Stimulated activated CD8-positive, alpha-beta memory T cell treated with anti-CD3 and anti-CD28 coated beads, Interleukin-4, amount 100 ng/mL, for 4 hours (primary cell): ENCODE data around the gene KIF5A.
"Not testable (repeated sequence)": the region's sequence is repeated elsewhere in the genome, so short reads cannot be mapped to it uniquely, and the experiment has no call there.

ENCODE experiments used
- DNase-seq, 2 donors: peaks; one replicate each; pipeline ENCODE4 v3.0.0-alpha.2; 2020; ENCODE audit warnings: low read depth in 2 of 2, low spot score in 1 of 2

Gene KIF5A

DNA sequence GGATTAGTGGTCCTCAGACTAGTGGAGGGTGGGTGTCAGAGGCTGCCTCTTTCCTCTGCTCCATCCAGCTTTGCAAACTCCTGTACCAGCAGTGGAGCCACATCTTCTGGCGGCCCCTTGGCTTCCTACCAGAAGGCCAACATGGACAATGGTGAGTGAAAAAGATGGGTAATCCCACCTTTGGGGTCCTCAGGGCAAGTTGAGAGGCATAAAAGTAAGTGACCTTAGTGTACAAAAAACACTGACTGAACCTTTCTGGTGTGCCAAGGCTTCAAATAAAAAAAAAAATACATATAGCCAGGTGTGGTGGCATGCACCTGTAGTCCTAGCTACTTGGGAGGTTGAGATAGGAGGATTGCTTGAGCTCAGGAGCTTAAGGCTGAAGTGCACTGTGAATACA, 32.0 kb downstream of the KIF5A start:
- DNase-seq: no peak

DNA sequence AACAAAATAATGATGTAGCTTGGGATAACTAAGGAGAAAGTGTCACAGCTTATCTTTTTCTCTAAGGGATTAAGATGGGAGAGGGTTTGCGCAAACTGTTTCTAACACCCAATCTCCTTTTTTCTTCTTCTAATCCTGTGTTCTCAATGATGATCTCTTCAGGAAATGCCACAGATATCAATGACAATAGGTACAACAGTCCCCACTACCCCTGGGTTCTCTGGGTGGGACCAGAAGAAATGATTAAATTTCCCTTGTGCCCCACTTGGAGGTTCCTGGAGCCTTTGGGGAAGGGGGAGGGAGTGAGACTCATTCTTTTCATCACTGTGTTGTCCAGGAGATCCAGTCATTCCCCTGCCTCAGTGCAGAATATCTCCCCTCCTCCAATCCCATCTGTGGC, 32.6 kb downstream of the KIF5A start:
- DNase-seq: no peak

DNA sequence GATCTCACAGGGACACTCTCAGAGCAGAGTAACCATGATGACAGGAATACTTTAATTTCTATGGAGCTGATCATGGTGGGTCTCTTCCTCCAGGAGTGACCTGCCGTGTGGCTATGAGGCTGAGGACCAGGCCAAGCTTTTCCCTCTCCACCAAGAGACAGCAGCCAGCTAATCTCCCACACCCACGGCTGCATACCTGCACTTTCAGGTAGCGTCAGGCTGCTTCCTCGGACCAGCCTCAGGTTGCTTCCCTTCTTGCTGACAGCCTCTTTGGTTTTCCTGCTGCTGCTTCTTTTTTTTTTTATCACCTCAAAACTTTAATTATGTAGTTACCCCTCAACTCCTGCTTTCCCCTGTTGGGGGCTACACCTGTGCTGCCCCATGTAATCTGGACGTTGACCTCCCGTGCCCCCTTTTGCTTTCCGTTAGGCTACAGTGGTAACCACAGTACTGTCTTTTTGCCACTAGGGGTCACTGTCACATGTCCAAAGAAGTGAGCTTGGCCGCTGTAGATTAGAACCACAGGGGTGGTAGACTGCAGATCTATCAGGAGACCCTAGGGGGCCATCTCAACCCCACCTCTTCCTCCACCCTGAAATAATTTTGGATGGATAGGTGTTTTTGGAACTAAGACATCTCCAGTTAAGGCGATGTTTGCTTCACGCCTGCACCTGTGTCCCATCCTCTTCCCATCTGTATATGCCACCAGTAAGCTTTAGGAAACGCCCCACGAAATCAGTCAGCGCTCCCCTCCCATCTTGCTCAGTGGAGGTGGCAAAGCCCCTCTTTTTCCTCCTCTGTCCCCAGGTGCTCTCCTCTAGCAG, 33.4 kb downstream of the KIF5A start:
- peak; percentile 31 to 47 for DNase-seq

DNA sequence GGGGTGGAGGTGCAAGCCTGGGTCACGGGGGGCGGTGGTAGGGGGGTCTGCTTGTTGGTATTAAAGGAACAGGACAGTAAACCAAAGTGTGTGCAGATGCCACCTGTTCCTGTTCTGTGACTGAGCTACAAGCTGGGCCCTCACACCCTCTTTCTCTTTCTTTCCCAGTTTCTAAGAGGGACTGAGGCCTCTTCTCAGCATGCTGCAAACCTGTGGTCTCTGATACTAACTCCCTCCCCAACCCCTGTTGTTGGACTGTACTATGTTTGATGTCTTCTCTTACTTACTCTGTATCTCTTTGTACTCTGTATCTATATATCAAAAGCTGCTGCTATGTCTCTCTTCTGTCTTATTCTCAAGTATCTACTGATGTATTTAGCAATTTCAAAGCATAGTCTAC, 34.2 kb downstream of the KIF5A start:
- DNase-seq: no peak

DNA sequence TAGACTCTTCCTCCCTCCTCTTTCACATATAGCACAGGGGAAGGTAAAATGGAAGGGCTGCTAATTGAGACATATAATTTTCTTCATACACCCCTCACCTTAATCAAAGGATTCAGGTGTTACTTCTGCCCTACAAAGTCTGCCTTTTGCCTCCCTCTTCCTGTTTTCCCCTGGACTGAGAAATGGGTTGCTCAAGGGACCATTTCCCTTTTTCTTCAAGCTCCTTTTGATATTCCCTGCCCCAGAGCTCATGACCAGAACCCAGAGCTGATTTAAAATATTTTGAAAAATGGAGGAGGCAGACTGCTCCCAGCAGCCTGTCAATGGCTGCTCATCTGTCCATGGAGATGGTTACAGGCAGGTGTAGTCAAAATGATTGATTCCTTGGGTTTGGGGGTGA, 34.8 kb downstream of the KIF5A start:
- DNase-seq: no peak

DNA sequence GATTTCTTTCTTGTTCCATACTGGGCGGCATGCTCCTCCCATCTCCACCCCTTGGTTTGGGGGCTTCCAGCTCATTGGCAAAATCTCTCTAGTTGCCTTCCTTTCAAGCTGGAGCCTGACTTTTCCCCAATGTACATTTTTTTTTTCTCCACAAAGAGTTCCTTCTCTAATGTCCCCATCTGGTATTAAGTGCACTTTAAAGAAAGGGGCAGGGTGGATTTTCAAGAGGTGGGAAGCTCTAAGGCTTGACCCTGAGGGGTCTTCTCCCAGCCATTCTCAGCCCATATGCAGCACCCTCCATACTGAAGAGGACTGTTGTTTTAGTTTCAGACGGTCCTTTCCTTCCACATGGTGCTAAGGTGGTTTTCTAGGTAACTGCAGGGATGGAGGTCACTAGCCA, 35.3 kb downstream of the KIF5A start:
- DNase-seq: no peak

DNA sequence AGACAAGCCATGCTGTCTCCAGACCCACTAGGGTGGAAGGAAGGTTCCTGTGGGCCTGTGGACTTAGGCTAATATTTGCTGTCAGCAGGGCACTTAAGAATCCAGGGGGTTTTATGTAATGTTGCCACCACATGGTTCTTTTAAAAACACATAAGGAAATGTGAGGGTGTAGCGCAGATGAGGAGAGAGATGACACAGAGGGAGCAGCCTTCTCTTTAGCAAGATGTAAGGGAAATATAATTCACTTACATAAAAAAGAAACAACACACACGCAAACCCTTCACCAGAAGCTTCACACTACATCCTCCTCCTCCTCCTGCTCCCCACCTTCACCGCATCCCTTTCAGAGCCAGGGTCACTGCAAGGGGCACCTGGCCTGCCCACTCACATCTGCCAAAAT, 36.3 kb downstream of the KIF5A start:
- no peak for DNase-seq

DNA sequence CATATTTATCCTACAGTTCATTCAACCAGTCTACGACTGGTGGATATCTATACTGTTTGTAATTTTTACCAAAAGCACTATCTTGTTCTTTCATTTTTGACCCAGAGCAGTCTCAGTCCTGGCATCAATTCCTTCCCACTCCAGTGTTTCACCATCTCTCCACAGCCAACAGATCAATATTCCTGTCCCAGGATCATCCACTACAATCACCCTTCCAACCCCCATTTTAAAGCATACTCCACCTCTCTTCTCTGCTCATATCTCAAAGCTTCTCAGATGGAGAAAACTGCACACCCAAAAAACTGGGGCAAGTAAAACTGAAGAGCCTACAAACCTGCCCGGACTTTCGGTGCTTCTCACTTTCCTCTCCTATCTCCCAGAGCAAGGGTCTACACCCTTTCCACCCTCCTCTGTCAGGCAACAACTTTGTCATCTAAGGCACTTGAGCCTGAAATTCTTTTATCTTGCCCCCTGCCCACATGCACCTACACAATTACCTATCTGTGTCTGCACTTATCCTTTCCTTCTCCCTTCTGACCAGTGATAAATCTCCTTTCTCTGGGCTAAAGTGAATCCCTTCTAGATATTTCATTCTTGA, 37.1 kb downstream of the KIF5A start:
- DNase-seq: no peak

DNA sequence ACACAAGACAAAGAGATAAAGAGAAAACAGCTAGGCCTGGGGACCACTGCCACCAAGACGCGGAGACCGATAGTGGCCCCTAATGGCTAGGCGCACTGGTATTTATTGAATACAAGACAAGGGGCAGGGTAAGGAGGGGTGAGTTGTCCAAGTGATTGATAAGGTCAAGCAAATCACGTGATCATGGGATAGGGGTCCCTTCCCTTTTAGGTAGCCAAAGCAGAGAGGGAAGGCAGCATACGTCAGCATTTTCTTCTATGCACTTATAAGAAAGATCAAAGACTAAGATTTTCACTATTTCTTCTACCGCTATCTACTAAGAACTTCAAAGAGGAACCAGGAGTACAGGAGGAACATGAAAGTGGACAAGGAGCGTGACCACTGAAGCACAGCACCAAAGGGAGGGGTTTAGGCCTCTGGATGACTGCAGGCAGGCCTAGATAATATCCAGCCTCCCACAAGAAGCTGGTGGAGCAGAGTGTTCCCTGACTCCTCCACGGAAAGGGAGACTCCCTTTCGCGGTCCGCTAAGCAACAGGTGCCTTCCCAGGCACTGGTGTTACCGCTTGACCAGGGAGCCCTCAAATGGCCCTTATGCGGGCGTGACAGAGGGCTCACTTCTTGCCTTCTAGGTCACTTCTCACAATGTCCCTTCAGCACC, 39.2 kb downstream of the KIF5A start:
- DNase-seq: not testable (repeated sequence)

DNA sequence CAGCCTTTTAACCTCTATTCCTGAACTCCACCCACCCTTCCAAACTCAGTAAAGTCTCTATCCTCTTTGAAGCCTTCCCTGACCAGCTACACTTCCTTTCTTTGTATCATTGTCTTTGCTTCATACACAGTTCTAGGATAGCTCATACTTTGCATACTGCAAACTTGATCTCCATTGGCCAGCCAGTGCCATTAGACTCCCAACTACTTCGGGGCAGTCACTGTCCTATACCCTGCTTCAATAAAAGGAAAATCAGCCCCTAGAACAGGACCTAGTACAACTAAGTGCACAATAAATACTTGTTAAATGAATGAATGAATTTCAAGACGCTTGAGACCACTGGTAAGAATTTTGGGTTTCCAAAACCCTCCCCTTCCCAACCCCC, 40.6 kb downstream of the KIF5A start:
- DNase-seq: no peak

DNA sequence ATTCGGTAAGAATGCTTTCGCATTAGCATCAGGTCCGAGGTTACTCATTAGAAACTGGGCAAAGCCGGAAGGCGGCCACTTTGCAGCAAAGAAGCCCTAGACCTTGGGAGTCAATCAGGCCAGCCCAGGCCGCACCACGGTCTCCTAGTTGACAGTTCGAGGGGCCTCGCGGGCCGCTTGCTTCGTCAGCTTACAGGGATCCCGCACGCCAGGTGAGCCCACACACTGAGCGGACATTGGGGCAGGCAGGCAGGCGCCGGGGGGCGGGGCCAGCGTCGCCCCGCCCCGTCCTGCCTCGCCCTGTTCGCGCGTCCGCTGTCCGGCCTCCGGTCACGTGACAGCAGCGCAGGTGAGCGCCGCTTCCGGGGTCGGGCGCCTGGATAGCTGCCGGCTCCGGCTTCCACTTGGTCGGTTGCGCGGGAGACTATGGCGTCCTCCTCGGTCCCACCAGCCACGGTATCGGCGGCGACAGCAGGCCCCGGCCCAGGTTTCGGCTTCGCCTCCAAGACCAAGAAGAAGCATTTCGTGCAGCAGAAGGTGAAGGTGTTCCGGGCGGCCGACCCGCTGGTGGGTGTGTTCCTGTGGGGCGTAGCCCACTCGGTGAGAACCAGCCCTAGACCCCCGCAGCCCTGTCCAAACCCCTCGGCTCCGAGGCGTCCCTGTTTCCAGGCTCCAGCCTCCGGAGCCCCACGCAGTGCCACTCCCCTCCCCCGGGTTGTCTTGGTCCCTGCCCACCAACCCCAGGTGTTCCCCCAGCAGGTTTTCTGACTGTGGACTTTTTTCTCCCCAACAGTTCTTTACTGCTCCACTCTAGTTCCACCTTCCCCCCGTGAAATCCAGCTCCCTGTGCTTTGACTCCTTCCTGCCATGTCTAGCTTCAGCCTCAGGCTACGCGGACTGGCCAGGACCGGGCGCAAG, 41.3 kb downstream of the KIF5A start, which contains the start of gene PIP4K2C:
PIP4K2C (plus strand) TSS at position 329 of the 918 bp plus-strand sequence; CDS start at position 427, 98 bp downstream.
- DNase-seq: peak; percentile 33 to 60

DNA sequence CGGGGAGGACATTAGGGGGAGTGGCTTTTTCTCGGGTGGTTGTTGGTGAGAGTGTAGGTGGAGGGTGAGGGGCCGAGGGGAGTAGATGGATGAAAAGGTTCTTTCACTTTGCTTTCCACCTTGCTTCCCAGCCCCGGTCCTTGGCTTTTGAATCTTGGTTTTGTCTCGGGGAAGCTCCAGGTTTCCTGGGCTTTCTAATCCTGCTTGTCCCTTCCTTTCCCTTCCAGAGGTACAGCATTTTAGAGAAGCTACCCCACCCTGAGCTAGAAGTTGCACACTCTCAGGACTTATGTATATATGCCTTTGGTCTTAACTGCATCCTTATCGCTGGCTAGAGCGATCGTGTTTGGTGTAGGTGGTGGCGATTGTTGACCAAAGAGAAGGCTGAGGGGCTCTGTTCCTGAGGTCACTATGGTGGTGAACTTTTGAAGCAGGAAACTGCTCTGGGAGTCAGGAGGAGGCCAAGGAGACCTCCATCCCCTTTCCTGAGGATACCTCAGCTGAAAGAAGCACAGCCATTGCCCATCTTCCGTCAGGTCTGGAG, 42.0 kb downstream of the KIF5A start:
- no peak for DNase-seq

DNA sequence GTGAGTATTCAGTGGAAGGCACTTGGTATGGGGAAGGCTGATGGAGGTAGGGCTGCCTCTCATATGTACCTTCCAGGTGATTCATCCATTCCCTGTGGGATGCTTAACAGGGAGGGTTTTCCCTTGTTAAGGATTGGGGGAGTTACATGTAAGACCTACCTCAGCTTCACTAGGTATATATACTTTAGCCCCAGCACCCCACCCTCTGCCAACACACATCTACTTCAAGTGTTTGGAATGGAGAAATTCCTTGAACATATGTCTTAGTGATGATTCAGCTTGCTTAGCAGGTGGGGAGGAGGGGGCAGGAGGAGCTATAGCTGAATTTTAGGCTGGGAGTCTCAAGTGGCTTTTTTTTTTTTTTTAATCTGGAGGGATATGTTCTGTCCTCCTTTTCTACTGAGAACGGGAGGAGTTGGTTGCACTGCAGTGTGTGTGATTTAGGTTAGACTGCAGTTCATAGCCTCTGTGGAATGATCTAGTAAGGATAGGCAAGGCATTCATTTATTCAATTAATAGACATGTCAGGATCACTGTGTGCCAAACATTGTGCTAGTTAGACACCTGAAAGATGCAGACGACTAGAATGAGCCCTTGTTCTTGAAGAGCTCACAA, 42.8 kb downstream of the KIF5A start:
- no peak for DNase-seq

DNA sequence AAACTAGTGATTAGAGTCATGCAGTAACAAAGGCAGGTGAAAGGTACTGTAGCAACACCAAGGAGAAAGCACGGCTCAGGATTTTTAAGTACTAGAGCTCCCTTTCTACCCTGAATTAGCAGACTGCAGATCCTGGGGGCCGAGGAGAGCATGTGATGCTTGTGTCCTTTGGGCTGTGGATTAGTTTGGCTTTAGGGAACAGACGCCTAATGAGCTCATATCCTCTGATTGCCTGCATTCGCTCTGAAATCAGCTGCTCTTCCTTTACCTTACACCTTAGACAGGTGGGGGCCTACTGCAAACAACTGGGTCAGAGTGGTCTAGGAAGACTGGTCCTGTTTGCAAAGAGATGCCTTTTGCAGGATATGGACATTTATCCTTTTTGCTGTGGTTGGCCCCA, 43.3 kb downstream of the KIF5A start:
- DNase-seq: no peak

DNA sequence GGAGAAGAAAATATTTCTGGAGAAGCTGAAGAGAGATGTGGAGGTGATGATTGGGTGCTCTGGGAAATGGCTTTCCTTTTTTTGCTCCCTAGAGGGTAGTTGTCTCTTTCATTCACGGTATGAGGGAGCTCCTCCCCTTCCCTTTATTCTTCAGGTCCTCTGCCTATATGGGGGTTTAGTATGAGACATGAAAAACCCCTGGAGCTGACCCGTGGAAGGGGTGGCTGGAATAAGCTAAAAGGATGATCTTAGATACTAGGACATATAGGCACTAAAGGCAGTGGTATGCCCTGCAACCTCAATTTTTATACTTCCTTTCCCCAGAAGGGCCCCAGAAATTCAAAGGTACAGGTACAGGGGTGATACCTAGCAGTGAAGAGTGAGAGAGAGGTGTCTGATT, 50.6 kb downstream of the KIF5A start:
- no peak for DNase-seq

DNA sequence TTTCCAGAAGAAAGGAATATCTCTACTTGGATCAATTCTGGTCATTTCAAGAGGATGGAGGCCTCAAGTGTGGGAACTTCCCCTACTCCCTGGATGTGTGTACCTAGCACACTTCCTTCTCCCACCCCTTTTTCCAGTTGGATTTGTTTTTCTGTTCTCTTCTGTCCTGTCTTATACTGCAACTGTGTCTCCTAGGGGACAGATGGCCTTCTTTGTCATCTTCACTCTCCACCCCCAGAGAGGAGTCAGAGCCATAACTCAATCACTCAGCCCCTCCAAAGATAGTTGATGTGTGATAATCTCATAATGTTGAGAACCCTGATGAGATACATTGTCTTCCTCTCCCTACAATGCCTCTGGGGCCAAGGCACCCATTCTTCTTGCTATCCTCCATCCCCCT, 52.7 kb downstream of the KIF5A start:
- no peak for DNase-seq

DNA sequence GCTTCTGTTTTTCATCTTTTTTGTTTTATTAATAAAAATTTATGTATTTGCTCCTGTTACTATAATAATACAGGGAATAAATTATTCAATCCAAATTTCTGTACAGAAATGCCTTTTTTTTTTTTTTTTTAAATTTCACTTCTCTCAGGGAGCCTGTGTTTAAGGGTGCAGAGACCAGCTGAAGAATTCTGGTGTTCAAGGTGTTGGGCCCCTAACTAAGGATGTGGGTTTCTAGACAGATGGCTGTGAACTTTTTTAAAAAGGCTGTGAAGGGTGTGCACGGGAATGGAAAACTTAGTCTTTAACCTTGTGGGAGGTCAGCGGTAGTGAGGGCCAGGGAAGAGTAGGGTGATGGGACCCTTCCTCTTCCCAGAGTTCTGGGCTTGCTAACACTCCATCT, 53.5 kb downstream of the KIF5A start:
- DNase-seq: no peak

DNA sequence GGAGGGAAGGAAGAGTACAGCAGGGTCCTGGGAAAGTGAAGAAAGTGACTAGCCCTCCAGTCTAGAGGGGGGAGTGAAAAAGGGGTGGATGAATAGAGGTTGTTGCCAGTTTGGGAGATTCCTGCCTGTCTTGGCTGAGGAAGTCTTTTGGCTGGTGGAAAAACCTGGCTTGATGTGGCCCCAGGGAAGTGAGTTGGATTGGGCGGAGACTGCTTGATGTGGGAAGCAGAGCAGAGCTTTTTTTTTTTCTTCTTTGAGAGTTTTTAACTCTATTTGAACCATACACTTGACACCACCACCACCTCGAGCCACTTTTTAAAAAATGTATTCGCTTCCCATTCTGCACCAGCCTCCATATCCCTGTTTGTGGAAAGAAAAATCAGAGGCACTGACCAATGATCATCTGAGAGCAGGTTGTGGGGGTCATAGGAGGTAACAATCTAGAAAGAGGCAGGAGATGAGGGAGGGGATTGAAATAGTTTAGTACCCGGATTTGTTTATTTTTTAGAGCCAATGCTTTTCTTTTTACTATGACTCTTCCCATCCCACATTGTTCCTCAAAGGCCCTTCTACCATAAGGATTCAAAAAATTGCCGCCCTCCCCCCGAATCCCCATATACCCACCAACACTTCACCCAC, 54.1 kb downstream of the KIF5A start:
- DNase-seq: no peak

DNA sequence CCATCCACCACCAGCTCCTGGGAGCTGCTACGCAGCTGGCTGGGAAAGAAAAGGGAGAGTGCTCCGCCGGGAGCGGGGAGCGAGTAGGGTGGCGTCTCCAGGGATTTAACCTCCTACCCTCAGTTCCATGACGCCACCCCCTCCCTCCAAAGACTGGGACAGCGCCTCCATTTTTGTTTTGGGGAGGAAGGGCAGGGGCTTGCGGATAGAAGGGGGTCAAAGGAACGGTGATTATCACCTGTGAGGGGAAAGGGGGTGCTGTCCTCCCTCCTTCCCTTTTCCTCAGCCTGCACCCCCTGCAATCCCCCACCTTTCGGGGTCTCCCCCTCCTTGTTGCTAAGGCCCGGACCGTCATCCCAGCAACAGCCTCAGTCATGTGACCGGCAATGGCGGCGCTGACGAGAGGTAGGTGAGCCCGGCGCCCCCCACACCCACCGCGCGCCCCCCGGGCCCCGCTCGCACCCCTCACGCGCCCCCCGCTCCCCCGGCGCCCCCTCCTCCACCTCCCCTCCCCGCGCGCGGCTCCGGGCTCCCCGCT, 54.7 kb downstream of the KIF5A start, which contains the start of gene DTX3:
DTX3 (plus strand) TSS at position 371 of the 538 bp plus-strand sequence. CDS start 1,694 bp downstream, outside the sequence.
- DNase-seq: no peak
